HL-60 (cell line): ENCODE measurements around the gene ST6GALNAC6.

Source experiments
- DNase-seq, 2 experiments: peaks; one replicate each; pipeline ENCODE4 v3.0.0-alpha.2; 2010 to 2020; ENCODE audit warnings: low read depth in 1 of 2, low spot score in 1 of 2
- H3K27ac ChIP-seq: fragments of 250-450 bp; sonication (Bioruptor Pico); replicated peaks from 2 replicates; pipeline ENCODE4 v1.5.1; 2020; ENCODE audit warnings: mild to moderate bottlenecking, moderate library complexity
- H3K27me3 ChIP-seq: fragments of 250-450 bp; sonication (Bioruptor Pico); 2 replicates; pipeline ENCODE4 v1.5.1; 2021; ENCODE audit warnings: mild to moderate bottlenecking, moderate library complexity; ENCODE audit not compliant: insufficient read depth, poor library complexity, severe bottlenecking
- H3K4me3 ChIP-seq: replicated peaks from 2 replicates; pipeline ENCODE4 v1.5.1; 2011; ENCODE audit warnings: mild to moderate bottlenecking, control low read depth, low read length; ENCODE audit not compliant: insufficient read depth
- GABPA ChIP-seq: IDR thresholded peaks from 2 replicates; pipeline ENCODE4 v1.6.1; 2012; ENCODE audit warnings: low read depth
- POLR2AphosphoS5 ChIP-seq: IDR thresholded peaks from 2 replicates; pipeline ENCODE4 v1.6.1; 2012; ENCODE audit warnings: low read depth
- SPI1 ChIP-seq: IDR thresholded peaks from 2 replicates; pipeline ENCODE4 v1.6.1; 2012; ENCODE audit warnings: low read depth, mild to moderate bottlenecking, borderline replicate concordance
- TF ChIP-seq, protein P1 (sequence below): IDR thresholded peaks from one replicate; pipeline ENCODE4 v1.5.1; 2011; ENCODE audit warnings: low read length, control low read depth, inconsistent platforms; ENCODE audit not compliant: insufficient read depth
- TF ChIP-seq, protein P2 (sequence below): IDR thresholded peaks from 2 replicates; pipeline ENCODE4 v1.6.1; 2012; ENCODE audit warnings: low read depth; ENCODE audit not compliant: insufficient replicate concordance

ST6GALNAC6 gene

DNA sequence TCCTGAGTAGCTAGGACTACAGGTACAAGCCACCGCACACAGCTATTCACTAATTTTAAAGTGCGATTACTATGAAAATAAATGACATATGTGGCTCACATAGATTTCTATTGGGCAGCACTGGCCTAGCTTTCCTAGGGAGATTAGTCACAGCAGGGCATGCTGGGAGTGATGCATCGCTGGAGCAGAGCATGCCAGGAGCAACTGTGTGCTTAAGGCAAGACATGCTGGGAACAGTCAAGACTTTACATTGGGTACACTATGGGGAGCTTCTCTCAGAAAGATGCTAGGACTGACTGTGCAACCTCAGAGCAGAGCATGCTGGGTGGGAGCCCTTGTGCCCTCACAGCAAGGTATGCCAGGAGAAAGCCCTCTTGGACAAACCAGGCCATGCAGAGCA is 9.3 kb downstream of the ST6GALNAC6 start:
- H3K4me3 ChIP-seq = no peak overlapping the region
- no peak overlapping the region for H3K27ac ChIP-seq
- TF ChIP-seq, protein P1, sequence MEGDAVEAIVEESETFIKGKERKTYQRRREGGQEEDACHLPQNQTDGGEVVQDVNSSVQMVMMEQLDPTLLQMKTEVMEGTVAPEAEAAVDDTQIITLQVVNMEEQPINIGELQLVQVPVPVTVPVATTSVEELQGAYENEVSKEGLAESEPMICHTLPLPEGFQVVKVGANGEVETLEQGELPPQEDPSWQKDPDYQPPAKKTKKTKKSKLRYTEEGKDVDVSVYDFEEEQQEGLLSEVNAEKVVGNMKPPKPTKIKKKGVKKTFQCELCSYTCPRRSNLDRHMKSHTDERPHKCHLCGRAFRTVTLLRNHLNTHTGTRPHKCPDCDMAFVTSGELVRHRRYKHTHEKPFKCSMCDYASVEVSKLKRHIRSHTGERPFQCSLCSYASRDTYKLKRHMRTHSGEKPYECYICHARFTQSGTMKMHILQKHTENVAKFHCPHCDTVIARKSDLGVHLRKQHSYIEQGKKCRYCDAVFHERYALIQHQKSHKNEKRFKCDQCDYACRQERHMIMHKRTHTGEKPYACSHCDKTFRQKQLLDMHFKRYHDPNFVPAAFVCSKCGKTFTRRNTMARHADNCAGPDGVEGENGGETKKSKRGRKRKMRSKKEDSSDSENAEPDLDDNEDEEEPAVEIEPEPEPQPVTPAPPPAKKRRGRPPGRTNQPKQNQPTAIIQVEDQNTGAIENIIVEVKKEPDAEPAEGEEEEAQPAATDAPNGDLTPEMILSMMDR = no peak
- TF ChIP-seq SPI1 = no peak
- TF ChIP-seq GABPA = no peak
- TF ChIP-seq, protein P2, sequence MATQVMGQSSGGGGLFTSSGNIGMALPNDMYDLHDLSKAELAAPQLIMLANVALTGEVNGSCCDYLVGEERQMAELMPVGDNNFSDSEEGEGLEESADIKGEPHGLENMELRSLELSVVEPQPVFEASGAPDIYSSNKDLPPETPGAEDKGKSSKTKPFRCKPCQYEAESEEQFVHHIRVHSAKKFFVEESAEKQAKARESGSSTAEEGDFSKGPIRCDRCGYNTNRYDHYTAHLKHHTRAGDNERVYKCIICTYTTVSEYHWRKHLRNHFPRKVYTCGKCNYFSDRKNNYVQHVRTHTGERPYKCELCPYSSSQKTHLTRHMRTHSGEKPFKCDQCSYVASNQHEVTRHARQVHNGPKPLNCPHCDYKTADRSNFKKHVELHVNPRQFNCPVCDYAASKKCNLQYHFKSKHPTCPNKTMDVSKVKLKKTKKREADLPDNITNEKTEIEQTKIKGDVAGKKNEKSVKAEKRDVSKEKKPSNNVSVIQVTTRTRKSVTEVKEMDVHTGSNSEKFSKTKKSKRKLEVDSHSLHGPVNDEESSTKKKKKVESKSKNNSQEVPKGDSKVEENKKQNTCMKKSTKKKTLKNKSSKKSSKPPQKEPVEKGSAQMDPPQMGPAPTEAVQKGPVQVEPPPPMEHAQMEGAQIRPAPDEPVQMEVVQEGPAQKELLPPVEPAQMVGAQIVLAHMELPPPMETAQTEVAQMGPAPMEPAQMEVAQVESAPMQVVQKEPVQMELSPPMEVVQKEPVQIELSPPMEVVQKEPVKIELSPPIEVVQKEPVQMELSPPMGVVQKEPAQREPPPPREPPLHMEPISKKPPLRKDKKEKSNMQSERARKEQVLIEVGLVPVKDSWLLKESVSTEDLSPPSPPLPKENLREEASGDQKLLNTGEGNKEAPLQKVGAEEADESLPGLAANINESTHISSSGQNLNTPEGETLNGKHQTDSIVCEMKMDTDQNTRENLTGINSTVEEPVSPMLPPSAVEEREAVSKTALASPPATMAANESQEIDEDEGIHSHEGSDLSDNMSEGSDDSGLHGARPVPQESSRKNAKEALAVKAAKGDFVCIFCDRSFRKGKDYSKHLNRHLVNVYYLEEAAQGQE = no peak
- TF ChIP-seq POLR2AphosphoS5 = no peak
- no peak for DNase-seq
- no peaks in the 10 kb centered on the region for H3K27me3 ChIP-seq

DNA sequence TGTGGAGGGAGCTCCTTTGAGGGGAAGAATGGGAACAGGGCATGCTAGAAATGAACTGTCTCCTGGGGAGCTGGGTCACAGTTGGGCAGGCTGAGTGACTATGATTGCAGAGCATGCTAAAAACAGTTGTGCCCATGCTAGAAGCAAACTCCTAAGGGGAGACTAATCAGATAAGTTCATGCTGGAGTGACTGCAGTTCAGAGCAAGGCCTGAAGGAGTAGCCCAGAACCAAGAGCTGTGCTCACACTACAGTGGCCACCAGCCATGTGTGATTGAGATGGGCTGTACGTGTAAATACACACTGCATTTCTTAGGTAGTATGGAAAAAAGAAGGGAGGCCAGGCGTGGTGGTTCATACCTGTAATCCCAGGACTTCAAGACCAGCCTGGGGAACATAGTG is 11.6 kb downstream of the ST6GALNAC6 start:
- no peaks in the 10 kb centered on the region for H3K27me3 ChIP-seq
- H3K4me3 ChIP-seq = no peak overlapping the region
- H3K27ac ChIP-seq = no peak overlapping the region
- TF ChIP-seq GABPA (no peak), SPI1 (no peak), POLR2AphosphoS5 (no peak)
- TF ChIP-seq, protein P2 = no peak
- TF ChIP-seq, protein P1 = peak; percentile 12
- DNase-seq = no peak

DNA sequence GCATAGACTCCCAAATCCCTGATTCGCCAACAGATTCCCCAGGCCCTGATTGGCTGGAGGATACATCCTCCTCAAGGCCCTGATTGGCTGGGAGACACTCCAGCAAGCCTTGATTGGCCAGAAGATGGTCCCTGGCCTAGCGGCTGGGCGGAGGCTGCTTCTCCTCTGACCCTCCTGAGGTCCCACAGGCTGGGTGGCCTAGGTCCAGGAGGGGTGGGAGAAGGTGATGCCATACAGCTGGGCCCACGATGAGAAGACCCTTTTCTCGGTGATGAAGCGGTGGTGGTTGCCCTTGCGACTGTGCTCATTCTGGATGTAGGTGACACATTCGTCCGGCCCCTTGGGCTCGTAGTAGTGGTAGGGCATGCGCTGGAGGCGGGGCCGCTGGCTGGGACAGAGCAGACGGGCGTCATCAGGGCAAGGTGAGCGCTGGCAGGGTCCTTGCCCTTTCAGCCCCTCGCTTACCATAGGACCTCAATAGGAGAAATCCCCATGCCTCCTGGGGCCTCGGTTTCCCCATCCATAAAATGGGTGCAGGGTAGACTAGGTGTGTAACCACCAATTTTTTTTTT is 12.9 kb downstream of the ST6GALNAC6 start:
- DNase-seq = no peak
- Histone ChIP-seq H3K4me3 (no peak overlapping the region), H3K27ac (no peak overlapping the region), H3K27me3 (no peaks in the 10 kb centered on the region)
- TF ChIP-seq, protein P1 = no peak
- TF ChIP-seq SPI1 (no peak), POLR2AphosphoS5 (no peak), GABPA (no peak)
- TF ChIP-seq, protein P2 = no peak
